KOPT-K1 (cell line): ENCODE results near the gene CORO1C.
A peak's percentile ranks its signal among the peaks of the same experiment; 100 is the strongest.

Source experiments
- H3K27ac ChIP-seq: fragments of 200-600 bp; sonication (generic); 2 replicates; pipeline ENCODE4 v1.5.1; 2016; ENCODE audit warnings: antibody characterized with exemption, mild to moderate bottlenecking, low read depth, low read length; ENCODE audit not compliant: poor library complexity, severe bottlenecking
- H3K36me3 ChIP-seq: fragments of 200-600 bp; sonication (generic); 2 replicates; pipeline ENCODE4 v1.5.1; 2017; ENCODE audit warnings: antibody characterized with exemption, mild to moderate bottlenecking, low read length, moderate library complexity; ENCODE audit not compliant: insufficient read depth
- H3K9me3 ChIP-seq: fragments of 200-600 bp; sonication (generic); 2 replicates; pipeline ENCODE4 v1.5.1; 2017; ENCODE audit warnings: antibody characterized with exemption, low read length, mild to moderate bottlenecking; ENCODE audit not compliant: insufficient read depth, poor library complexity, severe bottlenecking

Gene CORO1C

DNA sequence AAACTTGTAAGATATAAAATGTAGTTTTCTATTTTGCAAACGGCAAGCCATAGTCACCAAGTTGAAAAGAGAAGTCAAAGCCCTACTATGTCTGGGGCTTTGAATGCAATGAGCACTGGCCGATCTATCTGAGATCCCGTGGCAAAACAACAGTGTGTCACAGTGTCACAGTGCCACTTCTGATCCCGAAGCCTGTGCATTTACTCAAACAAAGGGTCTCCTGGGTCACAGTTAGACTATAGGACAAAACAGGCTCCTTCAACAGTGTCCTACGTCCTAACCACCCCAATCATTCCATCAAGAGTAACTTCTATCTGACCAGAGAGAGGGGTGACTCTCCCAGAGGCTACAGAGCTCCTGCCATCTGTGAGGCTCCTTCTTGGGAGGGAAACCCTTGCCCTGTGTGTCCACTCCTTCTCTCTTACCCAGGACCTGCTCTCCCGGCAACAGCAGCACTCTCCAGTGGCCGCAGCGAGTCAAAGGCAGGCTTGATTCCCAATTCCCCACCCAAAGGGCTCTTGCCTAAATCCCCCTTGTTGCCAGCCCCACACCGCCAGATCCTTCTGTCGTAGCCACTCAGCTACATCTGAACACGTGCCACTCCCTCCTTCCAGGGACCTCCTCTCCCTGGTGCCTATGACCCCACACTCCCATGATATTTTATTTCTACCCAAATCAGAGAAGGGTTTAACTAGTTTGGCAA lies 83.6 kb downstream of the CORO1C start:
- H3K9me3 ChIP-seq = no peaks in the 10 kb centered on the region
- H3K36me3 ChIP-seq = peaks cover 38% of the 10 kb centered on the region
- H3K27ac ChIP-seq = no peak overlapping the region

DNA sequence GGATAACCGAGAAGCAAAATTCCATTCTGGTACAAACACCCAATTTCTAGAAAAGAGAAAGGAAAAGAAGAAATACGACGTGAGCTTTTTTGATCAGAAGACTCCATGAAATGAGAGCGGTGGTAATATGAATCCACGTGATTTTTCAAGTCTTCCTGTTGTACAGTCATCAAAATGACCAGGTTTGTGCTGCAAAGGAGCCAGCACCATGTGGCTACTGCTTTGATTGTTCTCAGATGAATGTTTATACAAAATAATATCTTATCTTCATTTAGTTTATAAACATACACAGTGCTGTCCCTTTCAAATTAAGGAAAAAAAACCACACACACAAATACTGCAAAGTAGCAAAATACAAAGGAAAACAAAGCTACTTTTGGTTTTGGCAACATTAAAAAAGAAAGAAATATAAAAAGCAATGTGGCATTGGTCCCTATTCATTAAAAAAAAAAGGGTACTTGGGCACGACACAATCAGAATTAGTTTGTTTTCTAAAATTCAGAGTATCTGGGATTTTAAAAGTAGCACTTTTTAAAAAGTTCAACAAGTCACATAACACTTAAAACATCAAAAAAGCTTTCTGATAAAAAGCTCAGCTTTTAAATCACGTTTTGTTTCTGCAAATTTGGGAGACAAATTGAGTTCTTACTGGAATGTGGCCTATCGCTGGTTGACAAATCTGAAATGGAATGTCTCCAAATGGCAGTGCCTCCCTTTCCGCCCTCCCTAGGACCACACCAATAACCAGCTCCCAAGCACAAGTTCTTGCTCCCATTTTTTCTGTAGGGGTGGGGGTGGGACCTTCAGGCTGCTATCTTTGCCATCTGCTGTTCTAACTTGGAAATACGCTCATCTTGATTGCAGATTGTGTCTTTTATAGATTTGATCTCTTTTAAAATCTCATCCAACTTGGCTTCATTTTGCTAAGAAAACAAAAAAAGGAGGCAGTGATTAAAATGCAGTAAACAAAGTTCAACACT lies 84.4 kb downstream of the CORO1C start:
- Histone ChIP-seq H3K9me3 (no peaks in the 10 kb centered on the region), H3K36me3 (peaks cover 30% of the 10 kb centered on the region)

DNA sequence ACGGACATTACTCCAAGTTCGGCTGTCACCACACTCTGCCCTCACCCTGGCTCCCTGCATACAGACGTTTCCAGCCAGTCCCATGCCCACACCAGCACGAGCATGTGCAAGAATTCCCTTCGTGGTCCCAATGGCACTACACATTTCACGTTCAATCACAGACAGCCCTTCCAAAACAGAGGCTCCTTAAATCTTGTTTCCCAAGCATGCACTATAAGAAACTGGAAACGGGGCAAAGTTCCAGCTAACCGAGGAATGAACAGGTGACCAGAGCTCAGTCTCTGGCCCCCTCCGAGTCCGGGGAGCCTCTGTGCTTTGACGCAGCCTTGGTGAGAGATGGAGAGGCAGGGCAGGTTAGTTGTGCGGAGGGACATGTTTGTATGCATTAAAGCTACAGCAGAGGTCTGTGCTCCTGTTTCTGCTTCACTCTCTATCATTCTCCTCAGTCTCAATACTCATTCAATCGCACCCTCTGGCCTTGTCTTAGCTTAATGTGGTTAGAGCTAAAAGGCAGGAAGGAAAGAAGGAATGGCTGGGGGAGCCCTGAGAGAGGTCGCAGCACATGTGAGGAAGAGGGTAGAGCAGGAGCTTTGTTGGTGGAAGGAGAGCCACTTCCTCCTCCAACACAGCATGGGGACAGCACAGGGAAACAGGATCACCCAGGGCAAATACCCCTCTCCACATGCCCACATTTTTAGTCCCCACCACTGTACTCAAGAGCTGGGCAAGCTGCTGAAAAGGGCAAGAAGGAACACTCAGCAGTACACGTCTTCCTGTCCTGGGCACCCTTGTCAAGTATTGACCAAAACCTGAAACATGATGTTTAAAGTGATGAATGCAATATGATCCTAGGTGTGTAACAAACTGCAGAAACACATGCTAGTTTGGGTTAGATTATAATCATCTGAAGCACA lies 85.4 kb downstream of the CORO1C start:
- H3K36me3 ChIP-seq = peaks cover 22% of the 10 kb centered on the region
- no peaks in the 10 kb centered on the region for H3K9me3 ChIP-seq
- peak overlapping the region; percentile 58 for H3K27ac ChIP-seq

More for the DNA sequence above, 84.4 kb downstream of the CORO1C start:
- peak overlapping the region; percentile 58 for H3K27ac ChIP-seq

DNA sequence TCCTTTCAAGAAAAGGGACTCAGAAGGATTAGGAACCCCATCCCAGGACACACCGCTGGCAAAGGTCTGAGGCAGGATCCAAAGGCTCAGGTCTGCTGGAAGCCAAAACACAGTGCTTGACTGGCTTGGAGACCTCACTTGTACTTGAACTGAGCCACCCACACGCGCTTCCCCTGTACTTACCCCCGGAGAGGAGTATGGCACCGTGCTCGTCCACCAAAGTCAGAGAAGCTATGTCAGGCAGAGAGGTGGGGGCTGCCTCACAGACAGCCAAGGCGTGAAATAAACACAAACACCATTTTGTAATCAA lies 86.6 kb downstream of the CORO1C start:
- peak overlapping the region; percentile 58 for H3K27ac ChIP-seq
- H3K9me3 ChIP-seq = no peaks in the 10 kb centered on the region
- H3K36me3 ChIP-seq = peaks cover 13% of the 10 kb centered on the region

DNA sequence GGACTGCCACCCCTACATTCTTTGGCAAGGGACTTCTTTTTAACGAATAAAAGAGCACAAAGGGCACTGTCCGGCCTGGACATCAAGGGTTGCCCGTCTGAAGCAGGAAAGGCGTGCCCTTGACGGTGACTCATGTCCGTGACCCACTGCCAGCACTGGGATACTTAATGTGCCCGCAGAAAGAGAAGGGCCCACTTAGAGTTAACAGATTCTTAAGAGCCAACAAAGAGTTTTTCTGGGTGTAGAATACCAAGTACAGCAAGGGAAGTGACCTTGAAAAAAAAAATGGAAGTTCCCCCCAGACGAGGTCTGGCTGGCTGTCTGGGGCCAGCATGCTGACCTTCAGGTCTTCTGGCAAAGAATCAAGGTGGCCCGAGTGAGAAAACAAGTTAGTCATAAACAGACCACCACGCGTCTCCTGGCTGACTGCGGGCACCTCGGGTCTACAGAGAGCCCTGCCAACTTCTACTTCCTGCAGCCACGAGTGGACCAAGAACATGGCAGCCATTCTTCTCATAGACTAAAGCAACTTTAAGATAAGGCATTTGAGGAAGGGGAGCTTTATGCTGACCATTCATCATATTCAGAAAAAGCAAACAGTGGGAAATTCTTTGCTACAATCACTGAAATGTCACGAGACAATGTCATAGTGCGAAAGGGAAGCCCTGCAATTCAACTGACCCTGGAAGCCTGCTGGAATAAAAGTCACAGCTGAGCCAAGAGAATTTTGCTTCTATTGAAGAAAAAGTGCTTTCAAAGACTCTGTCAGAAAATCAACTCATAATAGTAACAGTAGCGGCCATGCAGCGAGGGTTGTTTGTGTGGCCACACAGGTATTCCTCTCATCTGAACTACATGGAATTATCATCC lies 87.1 kb downstream of the CORO1C start:
- peak overlapping the region; percentile 58 for H3K27ac ChIP-seq
- H3K36me3 ChIP-seq = peaks cover 13% of the 10 kb centered on the region
- H3K9me3 ChIP-seq = no peaks in the 10 kb centered on the region

DNA sequence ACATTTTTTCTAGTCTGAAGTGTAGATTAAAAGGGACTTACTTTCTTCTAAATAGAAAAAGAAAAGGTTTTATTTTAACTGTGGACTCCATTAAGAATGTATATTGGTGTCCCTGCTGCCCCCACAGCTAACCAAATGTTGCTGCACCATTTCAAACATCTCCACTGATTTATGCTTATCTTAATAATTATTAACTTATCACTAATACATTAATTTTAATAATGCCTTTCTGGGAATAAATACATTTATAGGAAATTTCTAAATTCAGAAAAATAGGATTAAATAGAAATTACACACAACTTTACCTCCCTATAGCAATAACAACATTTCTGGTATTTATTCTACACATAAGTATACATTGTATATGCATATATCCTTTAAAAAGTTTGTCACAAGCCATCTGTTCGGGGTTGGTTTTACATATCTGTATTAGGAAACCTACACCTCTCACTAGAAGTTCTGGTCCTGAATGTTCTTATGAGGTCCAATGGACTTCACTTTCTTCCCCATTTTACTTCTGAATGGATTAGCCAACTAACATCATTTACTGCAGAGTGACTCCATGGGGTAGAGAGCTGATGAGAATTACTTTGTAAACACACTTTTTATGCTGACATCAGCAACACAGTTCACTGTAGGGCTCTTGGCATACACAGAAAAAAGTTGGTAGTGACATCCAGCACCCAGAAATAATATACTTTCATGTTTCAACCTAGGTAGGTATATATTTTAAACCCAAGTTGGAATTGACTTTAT lies 88.2 kb downstream of the CORO1C start:
- Histone ChIP-seq H3K36me3 (peaks cover 4% of the 10 kb centered on the region; the same call in 1 of the 2 replicates), H3K27ac (no peak overlapping the region), H3K9me3 (no peaks in the 10 kb centered on the region)

DNA sequence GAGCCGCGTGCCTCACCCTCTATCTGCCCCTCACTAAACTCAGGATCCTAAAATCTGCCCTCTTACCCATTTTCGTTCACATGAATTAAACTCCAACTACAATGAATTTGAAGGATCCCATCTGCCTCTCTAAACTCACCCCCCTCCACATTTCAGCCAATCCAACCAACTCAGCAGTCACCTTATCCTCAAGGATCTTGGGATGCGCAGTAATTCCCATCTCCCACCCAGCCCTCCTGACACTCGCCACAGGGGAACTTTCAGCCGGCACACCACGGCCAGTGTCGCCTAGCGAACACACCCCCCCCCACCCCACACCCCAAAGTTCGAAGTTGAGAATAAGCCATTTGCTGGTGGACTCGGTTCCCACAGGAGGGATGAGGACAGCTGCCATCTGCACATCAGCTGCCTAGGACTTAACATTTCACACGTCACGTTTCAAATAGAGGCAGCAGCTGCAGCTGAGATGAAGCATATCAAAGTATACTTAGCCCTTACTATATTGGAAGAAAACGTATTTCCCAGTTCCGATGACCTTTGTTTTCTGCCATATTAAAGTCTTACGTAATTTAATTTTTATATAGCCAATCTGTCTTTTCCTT lies 88.9 kb downstream of the CORO1C start:
- H3K27ac ChIP-seq = peak overlapping the region; percentile 48
- H3K36me3 ChIP-seq = no peaks in the 10 kb centered on the region
- H3K9me3 ChIP-seq = no peaks in the 10 kb centered on the region

DNA sequence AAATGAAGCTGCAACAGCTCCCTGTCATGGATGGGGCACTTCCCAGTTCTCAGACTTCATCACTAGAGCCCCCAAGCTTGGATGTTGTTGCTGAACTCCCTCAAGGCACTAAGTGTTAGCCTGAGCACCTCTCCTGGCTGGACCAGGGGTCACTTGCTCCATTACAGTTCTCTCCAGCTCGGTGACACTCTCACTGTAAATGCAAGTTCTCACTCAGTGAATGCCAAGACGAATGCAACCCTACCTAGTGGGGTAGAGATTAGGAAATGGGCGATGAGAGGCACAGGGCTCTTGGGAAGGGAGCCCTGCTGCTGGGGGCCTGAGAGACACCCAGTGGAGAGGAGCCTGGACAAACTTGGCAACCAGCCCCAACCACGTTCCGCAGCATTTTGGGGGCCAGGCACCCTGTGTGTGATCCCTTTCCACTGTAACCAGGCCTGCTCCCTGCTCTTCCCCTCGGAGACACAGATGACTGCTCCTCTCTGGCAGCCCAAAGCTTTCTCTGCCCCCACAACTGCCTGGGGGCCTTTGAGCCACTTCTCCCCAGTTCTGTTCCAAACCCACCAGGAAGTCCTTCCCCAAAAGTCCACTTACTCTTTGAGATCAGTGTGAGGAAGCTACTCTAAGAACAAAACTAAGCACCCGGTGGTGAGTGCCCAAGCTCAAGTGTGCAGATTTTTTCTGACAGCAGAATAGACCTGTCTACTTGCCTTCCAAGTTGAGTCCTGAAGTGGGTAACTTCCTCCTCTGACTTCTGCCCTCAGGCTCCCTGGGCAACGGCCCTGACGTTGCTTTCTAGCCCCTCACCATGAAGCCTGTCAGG lies 89.7 kb downstream of the CORO1C start:
- Histone ChIP-seq H3K36me3 (no peaks in the 10 kb centered on the region), H3K27ac (peak overlapping the region; percentile 48)

DNA sequence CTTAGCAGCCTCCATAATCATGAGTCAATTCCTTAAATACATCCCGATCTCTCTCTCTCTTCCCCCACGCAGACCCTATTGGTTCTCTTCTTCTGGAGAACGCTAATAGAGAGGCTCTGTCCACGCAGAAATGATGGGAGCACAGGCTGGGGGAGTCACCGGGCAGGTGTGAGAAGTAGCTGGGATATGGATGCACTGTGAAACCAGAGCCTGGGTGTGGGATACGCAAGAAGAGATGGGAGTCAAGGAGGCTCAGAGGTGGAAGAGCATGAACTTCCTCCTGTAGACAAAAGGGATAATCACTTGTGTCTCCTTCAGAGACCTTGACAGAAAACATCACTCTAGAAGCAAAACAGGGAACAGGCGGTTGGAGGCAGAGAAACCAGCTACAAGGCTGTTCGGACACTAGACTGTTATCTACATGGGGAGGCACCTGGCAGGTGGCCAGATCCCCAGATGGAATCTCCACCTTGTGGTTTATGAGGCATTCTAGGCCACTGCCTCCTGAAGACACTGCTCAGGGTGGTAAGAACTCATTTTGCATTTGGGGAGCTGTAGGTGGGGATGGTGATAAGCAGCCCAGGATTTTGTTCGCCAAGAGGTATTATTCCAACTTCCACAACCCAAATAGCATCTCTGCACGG lies 90.4 kb downstream of the CORO1C start:
- H3K9me3 ChIP-seq = no peaks in the 10 kb centered on the region
- H3K27ac ChIP-seq = peak overlapping the region; percentile 48
- no peaks in the 10 kb centered on the region for H3K36me3 ChIP-seq

More for the DNA sequence above, 89.7 kb downstream of the CORO1C start:
- no peaks in the 10 kb centered on the region for H3K9me3 ChIP-seq

DNA sequence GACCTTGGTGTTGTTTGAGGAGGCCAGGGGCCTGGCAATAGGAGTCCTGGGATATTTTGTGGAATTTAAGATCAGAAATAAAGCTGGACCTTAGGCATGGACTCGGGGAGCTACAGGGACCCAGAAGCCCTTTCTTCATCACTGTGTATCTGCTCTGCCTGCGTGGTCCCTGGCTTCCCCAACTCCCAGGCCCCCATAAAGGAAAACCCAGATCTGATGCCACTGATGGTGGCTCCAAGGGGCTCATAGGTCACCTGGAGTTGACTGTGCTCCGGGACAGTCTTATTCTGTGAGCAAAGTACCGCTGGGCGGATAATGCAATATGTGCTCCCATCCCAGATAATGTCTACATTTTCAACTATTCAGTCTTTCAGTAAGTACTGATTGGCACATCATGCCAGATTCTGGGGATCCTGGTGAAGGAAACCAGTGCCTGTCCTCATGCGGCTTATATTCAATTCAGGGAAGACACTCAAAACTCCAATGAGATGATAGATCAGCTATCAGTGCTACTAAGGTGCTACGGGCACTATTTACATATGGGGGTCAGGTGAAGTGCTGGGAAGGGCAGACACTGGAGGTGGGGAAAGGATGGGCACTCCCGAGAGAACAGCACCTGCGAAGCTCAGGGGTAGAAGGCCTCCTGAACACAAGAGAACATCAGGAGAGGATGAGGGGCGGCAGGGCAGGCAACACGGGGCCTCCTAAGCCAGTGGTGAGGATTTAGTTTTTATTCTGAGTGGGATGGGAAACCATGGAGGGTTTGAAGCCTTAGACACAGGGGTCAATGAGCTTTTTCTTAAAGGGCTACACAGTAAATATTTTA lies 92.1 kb downstream of the CORO1C start:
- no peaks in the 10 kb centered on the region for H3K36me3 ChIP-seq
- H3K27ac ChIP-seq = peak overlapping the region; percentile 99
- no peaks in the 10 kb centered on the region for H3K9me3 ChIP-seq

DNA sequence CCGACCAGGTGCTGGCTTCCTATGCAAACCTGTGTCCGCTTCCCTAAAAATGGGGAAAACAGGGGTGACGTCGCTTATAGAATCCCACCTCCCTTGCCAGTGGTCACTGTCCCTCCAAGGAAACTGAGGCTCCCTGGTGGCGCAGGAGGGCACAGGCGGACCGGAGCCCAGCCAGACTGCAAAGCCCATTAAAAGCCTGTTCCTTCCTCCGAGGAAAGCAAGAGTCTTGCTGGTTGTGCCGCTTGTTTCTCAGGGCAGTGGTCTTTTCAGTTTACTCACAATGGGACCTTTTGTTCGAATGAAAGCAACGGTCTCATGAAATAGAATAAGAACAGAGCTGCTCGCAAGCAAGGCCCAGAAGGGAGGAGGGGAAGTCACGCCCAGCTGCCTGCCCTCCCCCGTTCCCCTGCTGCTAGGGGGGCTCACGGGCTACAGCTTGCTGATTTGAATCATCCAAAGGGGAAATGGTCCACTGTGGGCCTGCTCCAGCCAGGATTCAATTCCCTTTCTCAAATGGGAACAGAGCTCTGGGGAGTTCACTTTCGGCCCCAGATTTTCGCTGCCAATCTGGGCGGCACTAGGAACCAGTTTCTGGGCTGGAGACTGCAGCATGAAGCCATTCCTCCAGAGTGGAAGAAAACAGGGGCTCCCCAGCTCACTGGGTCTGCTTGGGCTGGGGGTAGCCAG lies 93.0 kb downstream of the CORO1C start:
- Histone ChIP-seq H3K27ac (peak overlapping the region; percentile 99), H3K9me3 (no peaks in the 10 kb centered on the region)

More for the DNA sequence above, 93.0 kb downstream of the CORO1C start:
- no peaks in the 10 kb centered on the region for H3K36me3 ChIP-seq
